ENCODE data around the gene PHEX. TPM values are rescaled to one million over a fixed set of nuclear protein-coding genes. Genes with fewer than 3 reads are reported as not detected.

PHEX gene
- total and polyA plus RNA-seq, 2 experiments from 2014 or later: 0.05 to 0.21 TPM

DNA sequence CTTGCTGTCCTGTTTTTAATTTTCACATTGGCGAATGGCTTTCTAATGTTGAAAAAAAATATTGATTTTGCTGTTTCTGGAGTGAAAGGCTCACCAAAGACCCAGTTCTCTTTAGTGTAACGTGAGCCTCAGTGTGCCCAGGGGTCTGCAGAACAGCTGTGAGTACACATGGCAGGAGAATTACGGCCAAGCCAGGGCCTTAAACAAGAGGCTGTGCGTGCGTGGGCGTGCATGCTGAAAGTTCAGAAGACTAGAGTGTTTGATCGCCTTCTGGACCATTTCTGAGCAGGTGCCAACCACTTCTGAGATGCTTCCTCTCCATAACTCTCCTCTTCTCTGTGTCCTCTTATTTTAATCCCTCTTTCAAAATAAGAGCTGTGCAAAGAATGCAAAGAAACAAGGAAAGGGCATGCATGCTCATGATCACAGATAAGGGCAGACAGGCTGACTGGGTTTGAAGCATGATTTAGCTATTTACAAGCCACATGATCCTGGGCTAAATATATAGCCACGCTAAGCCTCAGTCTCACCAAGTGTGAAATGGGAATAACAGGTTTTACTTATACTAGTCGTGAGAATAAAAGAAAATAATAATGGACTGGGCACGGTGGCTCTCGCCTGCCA lies 9.9 kb downstream of the PHEX start (continued):
- TF ChIP-seq, protein P1, sequence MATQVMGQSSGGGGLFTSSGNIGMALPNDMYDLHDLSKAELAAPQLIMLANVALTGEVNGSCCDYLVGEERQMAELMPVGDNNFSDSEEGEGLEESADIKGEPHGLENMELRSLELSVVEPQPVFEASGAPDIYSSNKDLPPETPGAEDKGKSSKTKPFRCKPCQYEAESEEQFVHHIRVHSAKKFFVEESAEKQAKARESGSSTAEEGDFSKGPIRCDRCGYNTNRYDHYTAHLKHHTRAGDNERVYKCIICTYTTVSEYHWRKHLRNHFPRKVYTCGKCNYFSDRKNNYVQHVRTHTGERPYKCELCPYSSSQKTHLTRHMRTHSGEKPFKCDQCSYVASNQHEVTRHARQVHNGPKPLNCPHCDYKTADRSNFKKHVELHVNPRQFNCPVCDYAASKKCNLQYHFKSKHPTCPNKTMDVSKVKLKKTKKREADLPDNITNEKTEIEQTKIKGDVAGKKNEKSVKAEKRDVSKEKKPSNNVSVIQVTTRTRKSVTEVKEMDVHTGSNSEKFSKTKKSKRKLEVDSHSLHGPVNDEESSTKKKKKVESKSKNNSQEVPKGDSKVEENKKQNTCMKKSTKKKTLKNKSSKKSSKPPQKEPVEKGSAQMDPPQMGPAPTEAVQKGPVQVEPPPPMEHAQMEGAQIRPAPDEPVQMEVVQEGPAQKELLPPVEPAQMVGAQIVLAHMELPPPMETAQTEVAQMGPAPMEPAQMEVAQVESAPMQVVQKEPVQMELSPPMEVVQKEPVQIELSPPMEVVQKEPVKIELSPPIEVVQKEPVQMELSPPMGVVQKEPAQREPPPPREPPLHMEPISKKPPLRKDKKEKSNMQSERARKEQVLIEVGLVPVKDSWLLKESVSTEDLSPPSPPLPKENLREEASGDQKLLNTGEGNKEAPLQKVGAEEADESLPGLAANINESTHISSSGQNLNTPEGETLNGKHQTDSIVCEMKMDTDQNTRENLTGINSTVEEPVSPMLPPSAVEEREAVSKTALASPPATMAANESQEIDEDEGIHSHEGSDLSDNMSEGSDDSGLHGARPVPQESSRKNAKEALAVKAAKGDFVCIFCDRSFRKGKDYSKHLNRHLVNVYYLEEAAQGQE (IDR thresholded peaks at IDR 0.05; ENCODE audit: unreplicated experiment): no peak
- TF ChIP-seq POLR2AphosphoS5 (IDR thresholded peaks at IDR 0.05; ENCODE audit: low read depth) (no peak), CREB1 (CRISPR knock-in tag; IDR thresholded peaks at IDR 0.05; ENCODE audit: low read depth) (no peak), STAT1 (IDR thresholded peaks at IDR 0.05; ENCODE audit: unreplicated experiment) (no peak), EZH2 (IDR thresholded peaks at IDR 0.05; ENCODE audit: low read depth, unreplicated experiment) (no peak), ZNF114 (CRISPR knock-in tag; IDR thresholded peaks at IDR 0.05) (no peak), NANOG (IDR thresholded peaks at IDR 0.05; ENCODE audit: borderline replicate concordance) (no peak), EZH2phosphoT487 (IDR thresholded peaks at IDR 0.05; ENCODE audit: unreplicated experiment) (no peak), ZNF331 (CRISPR knock-in tag; IDR thresholded peaks at IDR 0.05; ENCODE audit: low read depth) (no peak), JUNB (IDR thresholded peaks at IDR 0.05; ENCODE audit: unreplicated experiment) (no peak)
- TF ChIP-seq, protein P2, sequence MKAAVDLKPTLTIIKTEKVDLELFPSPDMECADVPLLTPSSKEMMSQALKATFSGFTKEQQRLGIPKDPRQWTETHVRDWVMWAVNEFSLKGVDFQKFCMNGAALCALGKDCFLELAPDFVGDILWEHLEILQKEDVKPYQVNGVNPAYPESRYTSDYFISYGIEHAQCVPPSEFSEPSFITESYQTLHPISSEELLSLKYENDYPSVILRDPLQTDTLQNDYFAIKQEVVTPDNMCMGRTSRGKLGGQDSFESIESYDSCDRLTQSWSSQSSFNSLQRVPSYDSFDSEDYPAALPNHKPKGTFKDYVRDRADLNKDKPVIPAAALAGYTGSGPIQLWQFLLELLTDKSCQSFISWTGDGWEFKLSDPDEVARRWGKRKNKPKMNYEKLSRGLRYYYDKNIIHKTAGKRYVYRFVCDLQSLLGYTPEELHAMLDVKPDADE (IDR thresholded peaks at IDR 0.05): no peak
- TF ChIP-seq, protein P3, sequence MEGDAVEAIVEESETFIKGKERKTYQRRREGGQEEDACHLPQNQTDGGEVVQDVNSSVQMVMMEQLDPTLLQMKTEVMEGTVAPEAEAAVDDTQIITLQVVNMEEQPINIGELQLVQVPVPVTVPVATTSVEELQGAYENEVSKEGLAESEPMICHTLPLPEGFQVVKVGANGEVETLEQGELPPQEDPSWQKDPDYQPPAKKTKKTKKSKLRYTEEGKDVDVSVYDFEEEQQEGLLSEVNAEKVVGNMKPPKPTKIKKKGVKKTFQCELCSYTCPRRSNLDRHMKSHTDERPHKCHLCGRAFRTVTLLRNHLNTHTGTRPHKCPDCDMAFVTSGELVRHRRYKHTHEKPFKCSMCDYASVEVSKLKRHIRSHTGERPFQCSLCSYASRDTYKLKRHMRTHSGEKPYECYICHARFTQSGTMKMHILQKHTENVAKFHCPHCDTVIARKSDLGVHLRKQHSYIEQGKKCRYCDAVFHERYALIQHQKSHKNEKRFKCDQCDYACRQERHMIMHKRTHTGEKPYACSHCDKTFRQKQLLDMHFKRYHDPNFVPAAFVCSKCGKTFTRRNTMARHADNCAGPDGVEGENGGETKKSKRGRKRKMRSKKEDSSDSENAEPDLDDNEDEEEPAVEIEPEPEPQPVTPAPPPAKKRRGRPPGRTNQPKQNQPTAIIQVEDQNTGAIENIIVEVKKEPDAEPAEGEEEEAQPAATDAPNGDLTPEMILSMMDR (conservative IDR thresholded peaks at IDR 0.05; ENCODE audit: low read depth in 2 of 2): no peak

DNA sequence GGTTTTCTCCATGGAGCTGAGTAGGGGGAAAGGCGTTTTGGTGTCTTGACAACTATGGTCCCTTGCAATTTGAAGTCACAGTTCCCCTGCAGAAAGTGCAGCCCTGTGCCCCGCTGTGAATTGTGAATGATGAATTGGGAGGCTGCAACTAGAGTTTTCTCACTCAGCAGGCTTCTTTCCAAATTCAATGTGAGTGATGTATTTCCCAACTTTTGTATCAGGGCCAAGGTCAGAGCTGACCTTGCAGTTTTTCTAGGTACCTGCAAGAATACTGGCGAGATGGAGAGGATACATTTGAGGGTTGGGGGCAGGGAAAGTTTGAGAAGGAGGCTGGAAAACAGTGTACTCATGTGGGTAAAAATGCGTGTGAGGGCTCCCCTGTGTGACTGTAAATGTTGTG lies 11.7 kb downstream of the PHEX start:
- no peaks in the 10 kb centered on the region for H3K27me3 ChIP-seq (ENCODE audit: insufficient read depth)
- H2AFZ ChIP-seq: no peak overlapping the region
- H3K4me1 Mint-ChIP-seq: peaks cover 10% of the 10 kb centered on the region; the same call in 2 of the 3 replicates
- peaks cover 2% of the 10 kb centered on the region for H3K27me3 Mint-ChIP-seq (ENCODE audit: insufficient read depth, low read depth, poor library complexity)
- no peak overlapping the region for H3K4me3 ChIP-seq
- peak overlapping the region; percentile 18 for H3K4me3 Mint-ChIP-seq
- H3K27ac Mint-ChIP-seq: peak overlapping the region; percentile 54; the same call in 1 of the 2 replicates
- peaks cover 11% of the 10 kb centered on the region; the same call in 1 of the 2 replicates for H3K4me1 ChIP-seq (ENCODE audit: insufficient read depth)
- peak; percentile 13 for DNase-seq (ENCODE audit: low spot score)
- no peaks in the 10 kb centered on the region for H3K79me2 ChIP-seq (replicated peaks; ENCODE audit: insufficient read depth)
- peak overlapping the region; percentile 59 for H3K4me2 ChIP-seq
- ATAC-seq: no peak; the same call in 1 of the 3 replicates
- H3F3A ChIP-seq (replicated peaks; ENCODE audit: low read depth): no peaks in the 10 kb centered on the region
- H3K27ac ChIP-seq (ENCODE audit: low read depth): no peak overlapping the region
- no peaks in the 10 kb centered on the region for H3K36me3 Mint-ChIP-seq (ENCODE audit: low read depth)
- H3K9me3 Mint-ChIP-seq: no peaks in the 10 kb centered on the region; the same call in 2 of the 3 replicates
- no peaks in the 10 kb centered on the region for H3K36me3 ChIP-seq (ENCODE audit: insufficient read depth)
- no peaks in the 10 kb centered on the region for H4K20me1 ChIP-seq (replicated peaks; ENCODE audit: insufficient read depth)
- no peaks in the 10 kb centered on the region for H3K9me2 ChIP-seq (ENCODE audit: insufficient read depth)
- no peak for TF ChIP-seq EZH2phosphoT487 (IDR thresholded peaks at IDR 0.05; ENCODE audit: unreplicated experiment)
- TF ChIP-seq, protein P1 (IDR thresholded peaks at IDR 0.05; ENCODE audit: unreplicated experiment): no peak
- no peak for TF ChIP-seq ZNF114 (CRISPR knock-in tag; IDR thresholded peaks at IDR 0.05)
- TF ChIP-seq, protein P3 (conservative IDR thresholded peaks at IDR 0.05; ENCODE audit: low read depth in 2 of 2): no peak
- TF ChIP-seq, protein P2 (IDR thresholded peaks at IDR 0.05): no peak
- TF ChIP-seq ZNF331 (CRISPR knock-in tag; IDR thresholded peaks at IDR 0.05; ENCODE audit: low read depth): no peak
- no peak for TF ChIP-seq NANOG (IDR thresholded peaks at IDR 0.05; ENCODE audit: borderline replicate concordance)
